ENCODE data around the gene JARID2.
"Not testable (repeated sequence)": the region's sequence is repeated elsewhere in the genome, so short reads cannot be mapped to it uniquely, and the experiment has no call there.

Gene JARID2

GRCh38 chr6:15287670-15288375 is 42.0 kb downstream of the JARID2 start (continued):
- TF ChIP-seq ZNF571 (tag by site-specific recombination; IDR thresholded peaks at IDR 0.05): no peak
- TF ChIP-seq ZNF621 (tag by site-specific recombination; IDR thresholded peaks at IDR 0.05): no peak
- TF ChIP-seq RBAK (tag by site-specific recombination; IDR thresholded peaks at IDR 0.05): no peak
- no peak for TF ChIP-seq ZNF146 (tag by site-specific recombination; IDR thresholded peaks at IDR 0.05)
- TF ChIP-seq ZNF488 (tag by site-specific recombination; IDR thresholded peaks at IDR 0.05): no peak
- TF ChIP-seq ZNF558 (tag by site-specific recombination; IDR thresholded peaks at IDR 0.05): no peak
- TF ChIP-seq SETDB1 (IDR thresholded peaks at IDR 0.05; ENCODE audit: insufficient read length, low read length): no peak
- no peak for TF ChIP-seq INSM2 (tag by site-specific recombination; IDR thresholded peaks at IDR 0.05)
- TF ChIP-seq ZNF580 (tag by site-specific recombination; IDR thresholded peaks at IDR 0.05): no peak

- TF ChIP-seq ATF2 (tag by site-specific recombination; IDR thresholded peaks at IDR 0.05; ENCODE audit: low read depth) (no peak), ZNF501 (tag by site-specific recombination; IDR thresholded peaks at IDR 0.05) (no peak), ZNF274 (IDR thresholded peaks at IDR 0.05; ENCODE audit: low read length) (no peak), ZNF274 (tag by site-specific recombination; IDR thresholded peaks at IDR 0.05; ENCODE audit: borderline replicate concordance) (no peak), ZNF175 (tag by site-specific recombination; IDR thresholded peaks at IDR 0.05) (no peak), ZNF394 (tag by site-specific recombination; IDR thresholded peaks at IDR 0.05; ENCODE audit: borderline replicate concordance) (no peak), ZNF513 (tag by site-specific recombination; IDR thresholded peaks at IDR 0.05) (no peak), ZNF514 (tag by site-specific recombination; IDR thresholded peaks at IDR 0.05) (no peak), ZBTB1 (tag by site-specific recombination; IDR thresholded peaks at IDR 0.05) (no peak)
- ChIA-PET CTCF (interaction anchor here (0.6 kb wide), 1 partner anchor 35 kb away, joined by 3 read pairs; no protein-coding TSS in a partner anchor), POLR2A (no interaction called here)
- Histone ChIP-seq H3K4me3 (ENCODE audit: low read depth, low read length) (no peak overlapping the region), H3K9me3 (ENCODE audit: control insufficient read depth, insufficient read depth, low read depth, low read length) (no peaks in the 10 kb centered on the region), H3K36me3 (ENCODE audit: control insufficient read depth in 2 of 2, insufficient read depth in 1 of 2, low read length in 2 of 2) (no peaks in the 10 kb centered on the region; a peak in 1 of 3 replicates), H3K27ac (ENCODE audit: extremely low read depth, low read depth, low read length) (no peak overlapping the region), H3K4me1 (ENCODE audit: control insufficient read depth, insufficient read depth, low read length) (peaks cover 5% of the 10 kb centered on the region; the same call in 1 of the 2 replicates)
Measured at GRCh38 chr6:15288856-15289255, 43.0 kb downstream of the JARID2 start.

- H3K27ac ChIP-seq (ENCODE audit: extremely low read depth, low read depth, low read length); H3K9me3 ChIP-seq (ENCODE audit: control insufficient read depth, insufficient read depth, low read depth, low read length); H3K4me3 ChIP-seq (ENCODE audit: low read depth, low read length); POLR2A ChIA-PET; H3K36me3 ChIP-seq (ENCODE audit: control insufficient read depth in 2 of 2, insufficient read depth in 1 of 2, low read length in 2 of 2); H3K4me1 ChIP-seq (ENCODE audit: control insufficient read depth, insufficient read depth, low read length): not testable (repeated sequence)
- CTCF ChIA-PET: interaction anchor here (0.6 to 1.2 kb wide), 2 partner anchors 34 to 151 kb away, joined by 3 read pairs; no protein-coding TSS in a partner anchor
- peak; percentile 48 for TF ChIP-seq WT1 (tag by site-specific recombination; IDR thresholded peaks at IDR 0.05)
- peak; percentile 52; the same call in 1 of the 2 replicates for TF ChIP-seq KLF1 (tag by site-specific recombination; IDR thresholded peaks at IDR 0.05)
- TF ChIP-seq KLF17 (tag by site-specific recombination; IDR thresholded peaks at IDR 0.05): peak; percentile 34; the same call in 1 of the 2 replicates
Measured at GRCh38 chr6:15289456-15289855, 43.6 kb downstream of the JARID2 start.
